Activated naive CD4-positive, alpha-beta T cell treated with anti-CD3 and anti-CD28 coated beads for 36 hours (primary cell): ENCODE measurements around the gene AAMDC. TPM values are rescaled to one million over a fixed set of nuclear protein-coding genes. Genes with fewer than 3 reads are reported as not detected.
A peak's percentile ranks its signal among the peaks of the same experiment; 100 is the strongest.

Source experiments
- CTCF ChIA-PET: fragments of 350-600 bp; sonication (Branson Sonifier 250); formaldehyde crosslinking; loops from one replicate; lab custom pipeline; 2021; ENCODE audit warnings: antibody characterized with exemption; lab: Charles Lee
- DNase-seq: peaks from one replicate; pipeline ENCODE4 v3.0.0-alpha.2; 2020
- H3K27ac Mint-ChIP-seq: one replicate; pipeline ENCODE4 v1.8.0; 2021; ENCODE audit warnings: mild to moderate bottlenecking, mixed read lengths
- H3K27me3 Mint-ChIP-seq: one replicate; pipeline ENCODE4 v1.8.0; 2021; ENCODE audit warnings: low read depth, mixed read lengths
- H3K36me3 Mint-ChIP-seq: one replicate; pipeline ENCODE4 v1.8.0; 2021; ENCODE audit warnings: low read depth, mixed read lengths
- H3K4me1 Mint-ChIP-seq: one replicate; pipeline ENCODE4 v1.8.0; 2021; ENCODE audit warnings: low read depth, mixed read lengths
- H3K4me3 Mint-ChIP-seq: one replicate; pipeline ENCODE4 v1.8.0; 2021; ENCODE audit warnings: mild to moderate bottlenecking, moderate library complexity, mixed read lengths
- H3K9me3 Mint-ChIP-seq: one replicate; pipeline ENCODE4 v1.8.0; 2021; ENCODE audit warnings: mixed read lengths
- intact Hi-C: fragments of 100-400 bp; cut with micrococcal nuclease; formaldehyde crosslinking; loops from one replicate; pipeline ENCODE4 v1.15.1; 2023
- total RNA-seq, 2 experiments: library from RNA; stranded (reverse); gene quantifications; one replicate each; pipeline ENCODE4 v1.2.3, GENCODE V29; 2021

AAMDC gene
- total RNA-seq = 1 to 10 TPM; 6.0 to 6.4 TPM

DNA sequence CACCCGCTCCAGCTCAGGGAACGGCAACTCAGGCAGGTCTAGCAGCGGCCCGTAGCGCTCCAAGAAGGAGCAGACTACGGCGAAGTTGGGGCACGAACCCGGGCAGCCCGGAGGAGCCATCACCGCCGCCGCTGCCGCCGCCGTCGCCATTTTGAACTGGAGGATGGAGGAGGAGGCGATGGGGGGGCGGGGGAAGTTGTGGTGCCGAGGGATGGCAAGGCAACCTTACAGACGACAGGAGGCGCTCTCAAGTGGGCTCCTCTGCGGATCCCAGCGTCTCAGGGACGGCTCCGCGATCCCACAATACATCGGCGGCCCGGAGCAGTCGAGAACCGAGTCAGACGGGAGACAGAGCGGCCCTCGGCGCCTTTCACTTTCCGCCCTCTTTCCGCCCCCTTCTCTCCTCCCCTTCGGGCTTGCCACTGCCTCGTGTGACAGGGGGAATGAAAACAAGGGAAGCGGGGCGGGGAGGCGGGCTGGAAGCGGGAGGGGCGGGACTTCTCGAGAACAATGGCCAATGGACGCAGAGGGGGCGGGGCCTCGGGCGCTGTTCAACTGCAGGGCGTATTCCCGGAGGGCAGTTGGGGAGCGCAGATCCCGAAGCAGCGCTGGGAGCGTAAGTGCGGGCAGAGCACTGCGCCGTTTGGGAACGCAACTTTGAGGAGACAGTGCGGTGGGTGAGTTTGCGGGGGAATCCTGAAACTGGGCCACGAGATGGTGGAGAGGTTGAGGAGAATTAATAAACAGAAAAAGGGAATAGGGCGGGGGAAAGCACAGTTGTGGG lies at the start of gene AAMDC, which contains the start of gene RSF1:
AAMDC (plus strand) TSS at position 580 of the 784 bp plus-strand sequence. CDS start 21,353 bp downstream, outside the sequence.
RSF1 (minus strand) TSS at position 158 of the 784 bp plus-strand sequence; CDS start at position 150, 8 bp downstream.
- DNase-seq = peak; percentile 98
- H3K4me1 Mint-ChIP-seq = peaks cover 36% of the 10 kb centered on the region
- no peaks in the 10 kb centered on the region for H3K9me3 Mint-ChIP-seq
- peak within 1 kb of the TSS; percentile 98 for H3K4me3 Mint-ChIP-seq
- CTCF ChIA-PET = interaction anchor here (0.5 to 0.6 kb wide), 3 partner anchors 14 to 76 kb away, joined by 3 read pairs; no protein-coding TSS in a partner anchor
- H3K27me3 Mint-ChIP-seq = no peaks in the 10 kb centered on the region
- peaks cover 3% of the 10 kb centered on the region for H3K36me3 Mint-ChIP-seq
- intact Hi-C loops = loop anchor here (1.0 to 2.0 kb wide), 11 partner anchors 44 to 1440 kb away; partner anchors contain the start of genes ALG8, CLNS1A, EMSY and GVQW3
- H3K27ac Mint-ChIP-seq = peak within 1 kb of the TSS; percentile 97

GRCh38 chr11:77775936-77776335 lies 45.0 kb upstream of the AAMDC start:
- no peak for DNase-seq
- Mint-ChIP-seq H3K9me3 (no peaks in the 10 kb centered on the region), H3K36me3 (peaks cover 1% of the 10 kb centered on the region), H3K4me1 (peaks cover 63% of the 10 kb centered on the region), H3K27me3 (no peaks in the 10 kb centered on the region), H3K4me3 (no peak overlapping the region), H3K27ac (no peak overlapping the region)
- intact Hi-C loops = loop anchor here (1.0 to 2.0 kb wide), 3 partner anchors 44 to 271 kb away; partner anchors contain the start of genes INTS4 and RSF1
- CTCF ChIA-PET = interaction anchor here (0.5 to 2.0 kb wide), 7 partner anchors 10 to 273 kb away, joined by 3 to 5 read pairs (median 4); no protein-coding TSS in a partner anchor

- Mint-ChIP-seq H3K27me3 (no peaks in the 10 kb centered on the region), H3K9me3 (no peaks in the 10 kb centered on the region), H3K27ac (no peak overlapping the region), H3K4me1 (peaks cover 58% of the 10 kb centered on the region), H3K36me3 (peaks cover 1% of the 10 kb centered on the region), H3K4me3 (no peak overlapping the region)
- intact Hi-C loops = loop anchor here (1.0 to 2.0 kb wide), 3 partner anchors 44 to 270 kb away; partner anchors contain the start of genes INTS4 and RSF1
- DNase-seq = no peak
- CTCF ChIA-PET = interaction anchor here (0.5 to 2.0 kb wide), 8 partner anchors 9 to 273 kb away, joined by 3 to 5 read pairs (median 4); no protein-coding TSS in a partner anchor
Measured at GRCh38 chr11:77776455-77776854, 44.5 kb upstream of the AAMDC start.

GRCh38 chr11:77778118-77778517 lies 42.8 kb upstream of the AAMDC start:
- intact Hi-C loops = no loop called here
- Mint-ChIP-seq H3K27ac (no peak overlapping the region), H3K4me1 (peaks cover 43% of the 10 kb centered on the region), H3K9me3 (no peaks in the 10 kb centered on the region), H3K36me3 (peaks cover 1% of the 10 kb centered on the region), H3K4me3 (no peak overlapping the region), H3K27me3 (no peaks in the 10 kb centered on the region)
- DNase-seq = no peak
- CTCF ChIA-PET = interaction anchor here (0.6 to 1.2 kb wide), 3 partner anchors 11 to 222 kb away, joined by 3 to 4 read pairs (median 3); no protein-coding TSS in a partner anchor

- CTCF ChIA-PET = interaction anchor here (0.6 to 1.2 kb wide), 4 partner anchors 9 to 221 kb away, joined by 3 to 4 read pairs (median 4); no protein-coding TSS in a partner anchor
- Mint-ChIP-seq H3K27ac (no peak overlapping the region), H3K4me3 (no peak overlapping the region), H3K36me3 (peaks cover 1% of the 10 kb centered on the region), H3K9me3 (no peaks in the 10 kb centered on the region), H3K4me1 (peaks cover 43% of the 10 kb centered on the region), H3K27me3 (no peaks in the 10 kb centered on the region)
- no peak for DNase-seq
- intact Hi-C loops = no loop called here
Measured at GRCh38 chr11:77778549-77778948, 42.4 kb upstream of the AAMDC start.

DNA sequence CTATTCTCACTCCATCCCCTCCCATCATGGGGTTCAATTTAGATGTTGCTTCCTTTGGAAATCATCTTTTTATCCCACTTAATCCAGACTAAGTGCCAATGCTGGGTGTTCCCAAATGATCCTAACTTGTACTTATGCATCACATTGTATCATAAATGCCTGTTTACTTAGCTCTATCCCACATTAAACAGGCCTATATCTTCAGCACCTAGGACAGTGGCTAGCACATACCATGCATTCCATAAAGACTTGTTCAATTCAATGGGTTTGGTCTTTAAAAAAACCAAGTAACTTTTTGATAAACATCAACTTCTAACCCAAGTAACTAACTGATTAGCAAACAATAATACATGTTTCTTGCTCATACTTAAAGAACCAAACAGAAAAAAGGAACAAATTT lies 41.0 kb upstream of the AAMDC start:
- Mint-ChIP-seq H3K36me3 (peaks cover 1% of the 10 kb centered on the region), H3K4me1 (peaks cover 45% of the 10 kb centered on the region), H3K9me3 (no peaks in the 10 kb centered on the region), H3K4me3 (no peak overlapping the region), H3K27me3 (no peaks in the 10 kb centered on the region), H3K27ac (no peak overlapping the region)
- CTCF ChIA-PET = no interaction called here
- intact Hi-C loops = no loop called here
- DNase-seq = no peak

DNA sequence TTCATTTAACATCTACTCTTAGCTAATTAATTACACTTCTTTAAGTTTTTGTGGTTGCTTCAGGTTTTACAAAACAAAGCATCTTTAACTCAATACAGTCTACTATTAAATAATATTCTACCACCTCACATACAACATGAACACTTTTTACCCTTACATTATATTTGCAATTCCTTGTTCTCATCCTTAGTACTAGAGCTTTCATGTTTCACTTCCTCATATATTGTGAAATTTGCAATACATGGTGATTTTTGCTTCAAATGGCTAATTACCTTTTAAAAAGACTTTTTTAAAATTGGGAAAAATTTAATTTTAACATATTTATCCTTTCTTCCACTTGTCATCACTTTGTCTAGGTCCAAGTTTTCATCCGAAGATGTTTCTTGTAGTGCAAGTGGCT lies 37.9 kb upstream of the AAMDC start:
- Mint-ChIP-seq H3K9me3 (no peaks in the 10 kb centered on the region), H3K4me3 (no peak overlapping the region), H3K27me3 (no peaks in the 10 kb centered on the region), H3K36me3 (peaks cover 2% of the 10 kb centered on the region), H3K27ac (no peak overlapping the region), H3K4me1 (peaks cover 43% of the 10 kb centered on the region)
- CTCF ChIA-PET = no interaction called here
- intact Hi-C loops = no loop called here
- no peak for DNase-seq

DNA sequence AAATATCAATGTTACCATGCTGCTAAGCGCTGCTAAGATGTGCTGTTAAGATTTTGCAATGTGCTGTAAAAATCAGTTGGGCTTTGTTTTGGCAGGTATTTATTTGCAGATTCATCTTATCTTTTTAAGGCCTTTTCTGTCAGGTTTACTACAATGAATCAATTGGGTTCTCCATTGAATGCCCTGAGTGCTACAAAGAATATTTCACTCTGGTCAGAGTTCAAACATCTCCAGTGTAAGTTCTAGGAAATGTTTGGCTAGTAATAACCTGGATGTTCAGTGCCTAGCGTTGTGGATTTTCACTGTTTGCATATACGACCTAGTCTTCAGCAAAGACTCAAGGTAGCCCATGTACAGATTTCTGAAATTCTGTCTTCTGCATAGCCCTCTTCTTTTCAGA lies 36.4 kb upstream of the AAMDC start:
- Mint-ChIP-seq H3K27ac (no peak overlapping the region), H3K27me3 (no peaks in the 10 kb centered on the region), H3K4me3 (no peak overlapping the region), H3K36me3 (peaks cover 3% of the 10 kb centered on the region), H3K9me3 (no peaks in the 10 kb centered on the region), H3K4me1 (peaks cover 49% of the 10 kb centered on the region)
- no peak for DNase-seq
- CTCF ChIA-PET = interaction anchor here (0.5 to 0.9 kb wide), 2 partner anchors 12 to 16 kb away, joined by 3 to 11 read pairs; no protein-coding TSS in a partner anchor
- intact Hi-C loops = no loop called here

- no peak for DNase-seq
- CTCF ChIA-PET = interaction anchor here (0.8 to 1.2 kb wide), 2 partner anchors 13 to 20 kb away, joined by 3 to 5 read pairs; no protein-coding TSS in a partner anchor
- intact Hi-C loops = no loop called here
- Mint-ChIP-seq H3K4me3 (no peak overlapping the region), H3K9me3 (peaks cover 16% of the 10 kb centered on the region), H3K4me1 (peaks cover 75% of the 10 kb centered on the region), H3K36me3 (peaks cover 43% of the 10 kb centered on the region), H3K27ac (peak overlapping the region; percentile 56), H3K27me3 (no peaks in the 10 kb centered on the region)
Measured at GRCh38 chr11:77789061-77789730, 31.7 kb upstream of the AAMDC start.

DNA sequence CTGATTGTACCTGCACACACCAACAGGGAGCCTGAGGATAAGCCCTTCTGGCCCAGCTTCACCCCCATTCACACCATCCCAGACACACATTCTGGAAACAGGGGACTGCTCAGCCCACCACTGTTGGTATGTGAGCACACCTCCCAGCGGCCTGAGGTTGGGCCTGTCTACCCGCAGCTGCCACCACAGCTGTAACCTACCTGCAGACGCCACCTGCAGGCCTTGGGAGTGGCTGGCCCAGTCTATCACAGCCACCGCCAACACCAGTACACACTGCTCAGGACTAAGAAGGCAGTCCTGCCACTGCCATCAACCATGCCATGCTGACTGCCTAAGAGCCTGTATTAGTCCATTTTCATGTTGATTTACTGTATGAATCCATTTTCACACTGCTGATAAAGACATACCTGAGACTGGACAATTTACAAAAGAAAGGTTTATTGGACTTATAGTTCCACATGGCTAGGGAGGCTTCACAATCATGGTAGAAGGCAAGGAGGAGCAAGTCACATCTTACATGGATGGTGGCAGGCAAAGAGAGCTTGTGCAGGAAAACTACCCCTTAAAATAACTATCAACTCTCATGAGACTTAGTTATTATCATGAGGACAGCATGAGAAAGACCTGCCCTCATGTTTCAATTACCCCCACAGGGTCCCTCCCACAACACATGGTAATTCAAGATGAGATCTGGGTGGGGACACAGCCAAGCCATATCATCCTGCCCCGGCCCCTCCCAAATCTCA lies 31.0 kb upstream of the AAMDC start:
- Mint-ChIP-seq H3K4me1 (peaks cover 78% of the 10 kb centered on the region), H3K36me3 (peaks cover 43% of the 10 kb centered on the region), H3K9me3 (peaks cover 16% of the 10 kb centered on the region), H3K27ac (no peak overlapping the region), H3K4me3 (no peak overlapping the region), H3K27me3 (no peaks in the 10 kb centered on the region)
- no peak for DNase-seq
- CTCF ChIA-PET = no interaction called here
- intact Hi-C loops = no loop called here

DNA sequence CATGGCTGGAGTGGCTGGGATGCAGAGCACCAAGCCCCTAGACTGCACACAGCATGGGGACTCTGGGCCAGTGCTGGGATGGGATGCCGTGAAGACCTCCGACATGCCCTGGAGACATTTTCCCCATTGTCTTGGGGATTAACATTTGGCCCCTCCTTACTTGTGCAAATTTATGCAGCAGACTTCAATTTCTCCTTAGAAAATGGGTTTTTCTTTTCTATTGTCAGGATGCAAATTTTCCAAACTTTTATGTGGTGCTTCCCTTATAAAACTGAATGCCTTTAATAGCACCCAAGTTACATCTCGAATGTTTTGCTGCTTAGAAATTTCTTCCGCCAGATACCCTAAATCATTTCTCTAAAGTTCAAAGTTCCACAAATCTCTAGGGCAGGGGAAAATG lies 29.6 kb upstream of the AAMDC start:
- DNase-seq = no peak
- Mint-ChIP-seq H3K27me3 (no peaks in the 10 kb centered on the region), H3K4me3 (no peak overlapping the region), H3K27ac (no peak overlapping the region), H3K4me1 (peaks cover 87% of the 10 kb centered on the region), H3K36me3 (peaks cover 41% of the 10 kb centered on the region), H3K9me3 (peaks cover 16% of the 10 kb centered on the region)
- CTCF ChIA-PET = no interaction called here
- intact Hi-C loops = no loop called here
